ENCODE data around the gene CD55.

- TF ChIP-seq CTCF (IDR thresholded peaks at IDR 0.05), result peak; percentile 52 to 71 (median 70)
- no peak for TF ChIP-seq POLR2A (IDR thresholded peaks at IDR 0.05)
Measured at GRCh38 chr1:207404849-207405525, 83.5 kb downstream of the CD55 start.
